Panc1 (cell line): ENCODE measurements around the gene LY6G6D. TPM values are rescaled to one million over a fixed set of nuclear protein-coding genes. Genes with fewer than 3 reads are reported as not detected.
A peak's percentile ranks its signal among the peaks of the same experiment; 100 is the strongest.

Experiments used
- ATAC-seq: fragments of 200-7000 bp; cut with Tn5 transposase; 2 replicates; pipeline ENCODE4 v1.9.1; 2020; ENCODE audit warnings: mild to moderate bottlenecking, moderate library complexity
- BruUV-seq: library from RNA; stranded (reverse); fragments of 400-500 nt; replicated peaks from 2 replicates; lab custom pipeline; 2021; lab: Mats Ljungman, UMichigan
- CTCF ChIA-PET: fragments of 300-600 bp; sonication (Branson Sonifier 250); formaldehyde crosslinking; loops from one replicate; lab custom pipeline; 2022; ENCODE audit warnings: antibody characterized with exemption; lab: Charles Lee
- POLR2A ChIA-PET: fragments of 300-600 bp; sonication (Branson Sonifier 250); formaldehyde crosslinking; loops from one replicate; lab custom pipeline; 2022; ENCODE audit warnings: antibody characterized with exemption; lab: Charles Lee
- DNase-seq: peaks from one replicate; pipeline ENCODE4 v3.0.0-alpha.2; 2010; ENCODE audit warnings: low read depth, low spot score
- H3K27ac ChIP-seq: 2 replicates; pipeline ENCODE4 v1.5.1; 2011; ENCODE audit warnings: mild to moderate bottlenecking, low read length, inconsistent platforms
- H3K27me3 ChIP-seq: fragments of 200-500 bp; sonication (Bioruptor generic); 2 replicates; pipeline ENCODE4 v1.6.0; 2014; ENCODE audit warnings: low read length, inconsistent platforms; ENCODE audit not compliant: control insufficient read depth, insufficient read depth
- H3K36me3 ChIP-seq: fragments of 200-500 bp; sonication (Bioruptor generic); 2 replicates; pipeline ENCODE4 v1.5.1; 2014; ENCODE audit warnings: inconsistent platforms, mild to moderate bottlenecking, low read length, moderate library complexity; ENCODE audit not compliant: control insufficient read depth, insufficient read depth
- H3K4me1 ChIP-seq: 2 replicates; pipeline ENCODE4 v1.5.1; 2011; ENCODE audit warnings: inconsistent platforms, mild to moderate bottlenecking, low read length, moderate library complexity; ENCODE audit not compliant: control insufficient read depth, insufficient read depth
- H3K4me3 ChIP-seq, 2 experiments: 2 replicates each; pipeline ENCODE4 v1.5.1; 2011 to 2012; ENCODE audit warnings: low read depth in 2 of 2, low read length in 2 of 2, mild to moderate bottlenecking in 2 of 2, inconsistent platforms in 1 of 2, moderate library complexity in 1 of 2
- H3K9me3 ChIP-seq: fragments of 200-500 bp; sonication (Bioruptor generic); 2 replicates; pipeline ENCODE4 v1.5.1; 2014; ENCODE audit warnings: low read depth, mild to moderate bottlenecking, inconsistent platforms, low read length, moderate library complexity; ENCODE audit not compliant: control insufficient read depth, insufficient read depth
- POLR2AphosphoS5 ChIP-seq: IDR thresholded peaks from 2 replicates; pipeline ENCODE4 v1.6.1; 2012; ENCODE audit warnings: mild to moderate bottlenecking, low read depth, low read length, moderate library complexity
- SIN3A ChIP-seq: IDR thresholded peaks from 2 replicates; pipeline ENCODE4 v1.6.1; 2012; ENCODE audit warnings: low read depth, mild to moderate bottlenecking, low read length, moderate library complexity, borderline replicate concordance; ENCODE audit not compliant: insufficient read depth
- TCF7L2 ChIP-seq: IDR thresholded peaks from 2 replicates; pipeline ENCODE4 v1.6.1; 2011; ENCODE audit warnings: mild to moderate bottlenecking, low read depth, low read length, inconsistent platforms
- in situ Hi-C: cut with HindIII; loops from 2 replicates; pipeline ENCODE4 v1.10.0; 2016; ENCODE audit warnings: low sequenced_read_pairs, low pct_unique_long_range_greater_than_20kb
- intact Hi-C: fragments of 100-400 bp; cut with micrococcal nuclease; formaldehyde crosslinking; loops from one replicate; pipeline ENCODE4 v1.10.0; 2022; ENCODE audit not compliant: unreplicated experiment
- total RNA-seq: library from RNA; stranded (reverse); gene quantifications from one replicate; pipeline ENCODE4 v1.2.1, GENCODE V29; 2021; ENCODE audit not compliant: unreplicated experiment
- TF ChIP-seq, protein P1 (sequence below), 2 experiments: IDR thresholded peaks; 2 replicates each; pipeline ENCODE4 v1.6.1; 2011 to 2012; ENCODE audit warnings: low read depth in 2 of 2, control low read depth in 1 of 2, low read length in 1 of 2, mild to moderate bottlenecking in 1 of 2, moderate library complexity in 1 of 2; ENCODE audit not compliant: insufficient read depth in 1 of 2
- TF ChIP-seq, protein P2 (sequence below): fragments of 450-650 bp; IDR thresholded peaks from 2 replicates; pipeline ENCODE4 v1.5.1; 2017; ENCODE audit warnings: mild to moderate bottlenecking

Gene LY6G6D
- total RNA-seq, 1 experiment from 2014 or later, result not detected

DNA sequence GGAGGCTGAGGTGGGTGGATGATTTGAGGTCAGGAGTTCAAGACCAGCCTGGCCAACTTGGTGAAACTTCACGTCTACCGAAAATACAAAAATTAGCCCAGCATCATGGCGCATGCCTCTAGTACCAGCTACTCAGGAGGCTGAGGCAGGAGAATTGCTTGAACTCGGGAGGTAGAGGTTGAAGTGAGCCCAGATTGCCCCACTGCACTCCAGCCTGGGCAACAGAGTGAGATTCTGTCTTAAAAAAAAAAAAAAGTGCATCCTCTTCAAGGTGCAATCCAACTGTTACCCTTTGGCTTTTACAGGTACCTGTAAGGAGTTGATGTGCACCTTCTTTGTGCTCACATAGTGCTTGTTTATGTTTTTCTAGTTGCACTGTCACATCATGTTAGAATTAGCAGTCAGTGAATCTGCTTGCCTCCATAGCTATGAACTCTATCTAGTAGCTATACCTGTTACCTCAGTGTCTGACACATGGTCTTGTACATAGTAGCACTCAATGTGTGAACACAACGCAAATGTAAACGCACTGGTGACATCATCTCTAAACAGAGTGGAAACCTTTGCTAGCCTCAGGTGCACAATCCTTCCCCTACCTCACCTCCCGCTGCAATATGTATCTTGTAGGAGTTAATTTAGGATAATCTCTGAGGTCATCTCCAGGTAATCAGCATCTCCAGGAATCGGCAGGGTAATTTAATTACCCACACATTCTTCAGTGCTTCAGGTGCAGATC, 34.3 kb downstream of the LY6G6D start:
- intact Hi-C loops, result no loop called here
- DNase-seq (no peak), ATAC-seq (no peak)
- H3K4me1 ChIP-seq, result 0 out of 2 replicates have a peak, but pooled peaks cover 3% of the 10 kb centered on the region
- no peak for TF ChIP-seq SIN3A
- TF ChIP-seq, protein P1, sequence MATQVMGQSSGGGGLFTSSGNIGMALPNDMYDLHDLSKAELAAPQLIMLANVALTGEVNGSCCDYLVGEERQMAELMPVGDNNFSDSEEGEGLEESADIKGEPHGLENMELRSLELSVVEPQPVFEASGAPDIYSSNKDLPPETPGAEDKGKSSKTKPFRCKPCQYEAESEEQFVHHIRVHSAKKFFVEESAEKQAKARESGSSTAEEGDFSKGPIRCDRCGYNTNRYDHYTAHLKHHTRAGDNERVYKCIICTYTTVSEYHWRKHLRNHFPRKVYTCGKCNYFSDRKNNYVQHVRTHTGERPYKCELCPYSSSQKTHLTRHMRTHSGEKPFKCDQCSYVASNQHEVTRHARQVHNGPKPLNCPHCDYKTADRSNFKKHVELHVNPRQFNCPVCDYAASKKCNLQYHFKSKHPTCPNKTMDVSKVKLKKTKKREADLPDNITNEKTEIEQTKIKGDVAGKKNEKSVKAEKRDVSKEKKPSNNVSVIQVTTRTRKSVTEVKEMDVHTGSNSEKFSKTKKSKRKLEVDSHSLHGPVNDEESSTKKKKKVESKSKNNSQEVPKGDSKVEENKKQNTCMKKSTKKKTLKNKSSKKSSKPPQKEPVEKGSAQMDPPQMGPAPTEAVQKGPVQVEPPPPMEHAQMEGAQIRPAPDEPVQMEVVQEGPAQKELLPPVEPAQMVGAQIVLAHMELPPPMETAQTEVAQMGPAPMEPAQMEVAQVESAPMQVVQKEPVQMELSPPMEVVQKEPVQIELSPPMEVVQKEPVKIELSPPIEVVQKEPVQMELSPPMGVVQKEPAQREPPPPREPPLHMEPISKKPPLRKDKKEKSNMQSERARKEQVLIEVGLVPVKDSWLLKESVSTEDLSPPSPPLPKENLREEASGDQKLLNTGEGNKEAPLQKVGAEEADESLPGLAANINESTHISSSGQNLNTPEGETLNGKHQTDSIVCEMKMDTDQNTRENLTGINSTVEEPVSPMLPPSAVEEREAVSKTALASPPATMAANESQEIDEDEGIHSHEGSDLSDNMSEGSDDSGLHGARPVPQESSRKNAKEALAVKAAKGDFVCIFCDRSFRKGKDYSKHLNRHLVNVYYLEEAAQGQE (IDR thresholded peaks at IDR 0.05; ENCODE audit: insufficient read depth in 1 of 2, low read depth in 2 of 2, low read length in 1 of 2), result no peak
- TF ChIP-seq, protein P2, sequence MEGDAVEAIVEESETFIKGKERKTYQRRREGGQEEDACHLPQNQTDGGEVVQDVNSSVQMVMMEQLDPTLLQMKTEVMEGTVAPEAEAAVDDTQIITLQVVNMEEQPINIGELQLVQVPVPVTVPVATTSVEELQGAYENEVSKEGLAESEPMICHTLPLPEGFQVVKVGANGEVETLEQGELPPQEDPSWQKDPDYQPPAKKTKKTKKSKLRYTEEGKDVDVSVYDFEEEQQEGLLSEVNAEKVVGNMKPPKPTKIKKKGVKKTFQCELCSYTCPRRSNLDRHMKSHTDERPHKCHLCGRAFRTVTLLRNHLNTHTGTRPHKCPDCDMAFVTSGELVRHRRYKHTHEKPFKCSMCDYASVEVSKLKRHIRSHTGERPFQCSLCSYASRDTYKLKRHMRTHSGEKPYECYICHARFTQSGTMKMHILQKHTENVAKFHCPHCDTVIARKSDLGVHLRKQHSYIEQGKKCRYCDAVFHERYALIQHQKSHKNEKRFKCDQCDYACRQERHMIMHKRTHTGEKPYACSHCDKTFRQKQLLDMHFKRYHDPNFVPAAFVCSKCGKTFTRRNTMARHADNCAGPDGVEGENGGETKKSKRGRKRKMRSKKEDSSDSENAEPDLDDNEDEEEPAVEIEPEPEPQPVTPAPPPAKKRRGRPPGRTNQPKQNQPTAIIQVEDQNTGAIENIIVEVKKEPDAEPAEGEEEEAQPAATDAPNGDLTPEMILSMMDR, result no peak
- no peak for TF ChIP-seq TCF7L2
- TF ChIP-seq POLR2AphosphoS5, result no peak
- H3K36me3 ChIP-seq, result no peaks in the 10 kb centered on the region
- POLR2A ChIA-PET, result no interaction called here
- no peak overlapping the region for H3K27ac ChIP-seq
- in situ Hi-C loops, result no loop called here
- H3K27me3 ChIP-seq, result no peaks in the 10 kb centered on the region
- BruUV-seq, result TSS peak; percentile 44
- H3K4me3 ChIP-seq, result no peak overlapping the region
- H3K9me3 ChIP-seq, result no peaks in the 10 kb centered on the region
- CTCF ChIA-PET, result no interaction called here

DNA sequence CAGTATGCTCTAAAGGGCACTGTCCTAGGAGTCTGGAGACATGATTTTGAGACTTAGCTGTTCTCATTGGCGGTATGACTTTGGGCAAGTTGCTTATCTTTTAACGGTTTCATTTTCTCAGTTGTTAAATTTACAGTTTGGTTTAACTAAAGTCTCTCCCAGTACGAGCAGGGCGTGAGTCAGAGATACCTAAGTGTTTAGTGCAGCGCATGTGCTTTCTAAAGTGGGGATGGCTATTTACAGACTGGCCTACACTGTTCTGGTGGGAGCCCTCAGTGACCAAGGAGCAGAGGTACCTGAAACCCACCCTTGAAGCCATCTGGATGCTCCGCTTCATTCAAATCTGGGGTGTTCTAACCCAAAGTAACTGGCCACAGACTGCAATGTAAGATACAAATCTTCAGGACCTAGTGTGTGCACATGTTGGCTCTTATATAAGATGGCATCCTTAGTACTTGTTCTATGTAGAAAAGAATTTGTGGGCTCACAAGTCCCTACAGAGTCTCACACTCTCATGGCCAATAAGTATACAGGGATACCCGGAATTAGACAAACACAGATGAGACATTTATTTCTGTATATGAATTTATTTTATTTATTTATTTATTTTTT, 35.4 kb downstream of the LY6G6D start:
- Histone ChIP-seq H3K27me3 (no peaks in the 10 kb centered on the region), H3K4me1 (0 out of 2 replicates have a peak, but pooled peaks cover 3% of the 10 kb centered on the region), H3K4me3 (no peak overlapping the region), H3K9me3 (no peaks in the 10 kb centered on the region), H3K36me3 (no peaks in the 10 kb centered on the region), H3K27ac (no peak overlapping the region)
- CTCF ChIA-PET, result no interaction called here
- intact Hi-C loops (no loop called here), in situ Hi-C loops (no loop called here)
- no TSS peak for BruUV-seq
- DNase-seq (no peak), ATAC-seq (no peak)
- TF ChIP-seq TCF7L2 (no peak), POLR2AphosphoS5 (no peak; the same call in 1 of the 2 replicates), SIN3A (no peak)
- TF ChIP-seq, protein P1 (IDR thresholded peaks at IDR 0.05; ENCODE audit: insufficient read depth in 1 of 2, low read depth in 2 of 2, low read length in 1 of 2), result no peak
- TF ChIP-seq, protein P2, result no peak
- POLR2A ChIA-PET, result no interaction called here
